MM.1S (cell line): ENCODE results near the gene GPR89B.

Experiments used
- CTCF ChIP-seq: fragments of 300-600 bp; sonication (generic); IDR thresholded peaks from 2 replicates; pipeline ENCODE4 v1.5.1; 2016; ENCODE audit warnings: antibody characterized with exemption, low read length, mixed read lengths
- EZH2 ChIP-seq: fragments of 300-600 bp; sonication (generic); optimal IDR thresholded peaks from 2 replicates; pipeline ENCODE3; 2017; ENCODE audit warnings: low read depth, mild to moderate bottlenecking, antibody characterized with exemption, low read length, mixed read lengths

- no peak for TF ChIP-seq CTCF
- TF ChIP-seq EZH2, result no peak
Measured at GRCh38 chr1:147897789-147898188, 30.4 kb upstream of the GPR89B start.
